ENCODE data around the gene HDAC2.

GRCh38 chr6:113944701-113945100, 26.2 kb downstream of the HDAC2 start:
- no peak for TF ChIP-seq CTCF (IDR thresholded peaks at IDR 0.05)
- TF ChIP-seq POLR2A (IDR thresholded peaks at IDR 0.05) = no peak

Data from Peyer's patch (tissue), 4 donors.